Endothelial cell of umbilical vein (primary cell): Measurements from ENCODE around the gene SLCO4C1. TPM values are rescaled to one million over a fixed set of nuclear protein-coding genes. Genes with fewer than 3 reads are reported as not detected.

Source experiments
- BruUV-seq: library from RNA; stranded (reverse); fragments of 400-500 nt; replicated peaks from 2 replicates; lab custom pipeline; 2021; lab: Mats Ljungman, UMichigan
- CTCF ChIA-PET: fragments of 300-600, 350-600 bp; sonication (Branson Sonifier 250); formaldehyde crosslinking; loops from one replicate; lab custom pipeline; 2021; ENCODE audit warnings: antibody characterized with exemption, inconsistent platforms; lab: Charles Lee
- POLR2A ChIA-PET: fragments of 300-600, 350-600 bp; sonication (Branson Sonifier 250); formaldehyde crosslinking; loops from one replicate; lab custom pipeline; 2021; ENCODE audit warnings: antibody characterized with exemption, inconsistent platforms; lab: Charles Lee
- DNase-seq: peaks from one replicate; pipeline ENCODE4 v3.0.0-alpha.2; 2011; ENCODE audit warnings: low read depth, low spot score
- FAIRE-seq: peaks from 2 replicates; lab custom pipeline; 2011; peaks lifted over from hg19 to GRCh38; lab: Jason Lieb, UNC
- H2AFZ ChIP-seq: 2 replicates; pipeline ENCODE4 v1.6.0; 2012; ENCODE audit warnings: low read depth, low read length, control low read depth, inconsistent platforms
- H3K27ac ChIP-seq: 2 replicates; pipeline ENCODE4 v1.5.1; 2011; ENCODE audit warnings: low read depth, mild to moderate bottlenecking, control low read depth, low read length, moderate library complexity; ENCODE audit not compliant: insufficient read depth
- H3K27me3 ChIP-seq, 2 experiments: 2 replicates each; pipeline versions ENCODE4 v1.6.0 to v1.6.1; 2011; ENCODE audit warnings: low read length in 2 of 2, mixed read lengths in 1 of 2; ENCODE audit not compliant: control insufficient read depth in 2 of 2, insufficient read depth in 2 of 2
- H3K36me3 ChIP-seq, 2 experiments: 2 replicates in 1 of 2; 3 replicates in 1 of 2; pipeline ENCODE4 v1.5.1; 2011; ENCODE audit warnings: low read length in 2 of 2, mild to moderate bottlenecking in 1 of 2, moderate library complexity in 1 of 2; ENCODE audit not compliant: control insufficient read depth in 2 of 2, insufficient read depth in 2 of 2; ENCODE audit errors: extremely low read depth in 1 of 2
- H3K4me1 ChIP-seq: 3 replicates; pipeline ENCODE4 v1.5.1; 2011; ENCODE audit warnings: mild to moderate bottlenecking, low read length; ENCODE audit not compliant: control insufficient read depth, insufficient read depth; ENCODE audit errors: extremely low read depth
- H3K4me2 ChIP-seq: 2 replicates; pipeline ENCODE4 v1.6.1; 2011; ENCODE audit warnings: low read length, control low read depth, mixed read lengths; ENCODE audit not compliant: insufficient read depth
- H3K4me3 ChIP-seq, 3 experiments: fragments of 200-600 bp in 1 of 3; sonication (generic), shearing (Covaris generic) in 1 of 3; replicated peaks in 1 of 3; 2 replicates each; pipeline ENCODE4 v1.5.1; 2011 to 2016; ENCODE audit warnings: control low read depth in 3 of 3, low read length in 3 of 3, mild to moderate bottlenecking in 2 of 3, inconsistent platforms in 1 of 3, low read depth in 1 of 3, moderate library complexity in 1 of 3; ENCODE audit not compliant: insufficient read depth in 1 of 3
- H3K79me2 ChIP-seq: 2 replicates; pipeline ENCODE4 v1.6.0; 2012; ENCODE audit warnings: low read length, inconsistent platforms; ENCODE audit not compliant: control insufficient read depth, insufficient read depth
- H3K9ac ChIP-seq: replicated peaks from 2 replicates; pipeline ENCODE3; 2011; ENCODE audit warnings: low read length, control low read depth; ENCODE audit not compliant: insufficient read depth; ENCODE audit errors: extremely low read depth
- H3K9me1 ChIP-seq: replicated peaks from 3 replicates; pipeline ENCODE4 v1.6.0; 2011; ENCODE audit warnings: mild to moderate bottlenecking, low read length; ENCODE audit not compliant: control insufficient read depth, insufficient read depth; ENCODE audit errors: extremely low read depth
- H3K9me3 ChIP-seq: replicated peaks from 2 replicates; pipeline ENCODE4 v1.5.1; 2012; ENCODE audit warnings: low read length, inconsistent platforms; ENCODE audit not compliant: control insufficient read depth, insufficient read depth
- H4K20me1 ChIP-seq: replicated peaks from 2 replicates; pipeline ENCODE3; 2011; ENCODE audit warnings: mild to moderate bottlenecking, low read length; ENCODE audit not compliant: control insufficient read depth, insufficient read depth; ENCODE audit errors: extremely low read depth
- CTCF ChIP-seq, 2 donors: IDR thresholded peaks; 1 replicate in 1 of 2; 2 replicates in 1 of 2; pipeline ENCODE4 v1.5.1; 2011; ENCODE audit warnings: low read length in 2 of 2, mild to moderate bottlenecking in 2 of 2, moderate library complexity in 2 of 2, control low read depth in 1 of 2, inconsistent platforms in 1 of 2, low read depth in 1 of 2; ENCODE audit not compliant: insufficient read depth in 1 of 2; ENCODE audit errors: extremely low read depth in 1 of 2
- EZH2 ChIP-seq: IDR thresholded peaks from 2 replicates; pipeline ENCODE4 v1.6.1; 2012; ENCODE audit warnings: borderline replicate concordance, low read depth, mild to moderate bottlenecking, moderate library complexity, low read length, inconsistent platforms; ENCODE audit not compliant: severe bottlenecking
- FOS ChIP-seq: IDR thresholded peaks from 2 replicates; pipeline ENCODE4 v1.6.1; 2011; ENCODE audit warnings: mild to moderate bottlenecking, low read length, moderate library complexity, borderline replicate concordance; ENCODE audit not compliant: insufficient read depth
- GATA2 ChIP-seq: IDR thresholded peaks from 2 replicates; pipeline ENCODE4 v1.7.0; 2011; ENCODE audit warnings: low read depth, mild to moderate bottlenecking, moderate library complexity, mixed read lengths, low read length; ENCODE audit not compliant: insufficient read length, insufficient read depth
- JUN ChIP-seq: IDR thresholded peaks from 2 replicates; pipeline ENCODE4 v1.6.1; 2011; ENCODE audit warnings: borderline replicate concordance, low read depth; ENCODE audit not compliant: insufficient read length, insufficient read depth
- MAX ChIP-seq: IDR thresholded peaks from 2 replicates; pipeline ENCODE4 v1.6.1; 2011; ENCODE audit not compliant: insufficient read depth, insufficient read length
- MYC ChIP-seq: IDR thresholded peaks from one replicate; pipeline ENCODE4 v1.6.1; 2011; ENCODE audit warnings: mild to moderate bottlenecking, low read depth, low read length
- POLR2A ChIP-seq: IDR thresholded peaks from 2 replicates; pipeline ENCODE4 v1.6.1; 2012; ENCODE audit warnings: low read depth, mild to moderate bottlenecking, control low read depth, low read length
- POLR2AphosphoS5 ChIP-seq: IDR thresholded peaks from 2 replicates; pipeline ENCODE4 v1.6.1; 2012; ENCODE audit warnings: low read depth, mild to moderate bottlenecking, control low read depth, low read length, moderate library complexity; ENCODE audit not compliant: insufficient read depth
- dilution Hi-C: fragments of 300-500 bp; cut with MboI; formaldehyde crosslinking; loops from one replicate; pipeline ENCODE4 v1.15.0; 2019; ENCODE audit warnings: low sequenced_read_pairs; ENCODE audit not compliant: extremely low pct_ligation_motif_present
- intact Hi-C: fragments of 100-400 bp; cut with micrococcal nuclease; formaldehyde crosslinking; loops from one replicate; pipeline ENCODE4 v1.10.0; 2022
- polyA plus RNA-seq, 4 experiments: library from polyadenylated mRNA; depleted of rRNA in 3 of 4; stranded (reverse) in 3 of 4; unstranded in 1 of 4; fragments of >200 nt; gene quantifications; 2 replicates each; pipeline versions ENCODE4 v1.2.1 to v1.2.3, GENCODE V29; 2011 to 2012; ENCODE audit warnings: missing spikeins in 1 of 4
- total RNA-seq: library from RNA; stranded (reverse); gene quantifications from 2 replicates; pipeline ENCODE4 v1.2.3, GENCODE V29; 2021

Gene SLCO4C1
- total and polyA plus RNA-seq, 2 donors (not counting 3 experiments of a cell fraction or from before 2014, with no cell fraction given) = 0.03 TPM; not detected in 1

GRCh38 chr5:102309586-102309985 is 13.5 kb upstream of the SLCO4C1 start:
- no peak overlapping the region for H3K4me2 ChIP-seq
- no peaks in the 10 kb centered on the region for H3K9me1 ChIP-seq
- no peak overlapping the region for H2AFZ ChIP-seq
- POLR2A ChIA-PET = no interaction called here
- intact Hi-C loops = no loop called here
- no peaks in the 10 kb centered on the region for H3K27me3 ChIP-seq
- CTCF ChIA-PET = no interaction called here
- H3K36me3 ChIP-seq = no peaks in the 10 kb centered on the region
- H3K9ac ChIP-seq = no peak overlapping the region
- H4K20me1 ChIP-seq = no peaks in the 10 kb centered on the region
- DNase-seq = no peak
- dilution Hi-C loops = no loop called here
- H3K27ac ChIP-seq = no peak overlapping the region
- H3K4me1 ChIP-seq = no peaks in the 10 kb centered on the region
- H3K4me3 ChIP-seq = no peak overlapping the region
- no peak for FAIRE-seq
- no TSS peak for BruUV-seq
- no peaks in the 10 kb centered on the region for H3K79me2 ChIP-seq
- TF ChIP-seq CTCF (IDR thresholded peaks at IDR 0.05; ENCODE audit: extremely low read depth in 1 of 2, insufficient read depth in 1 of 2, low read depth in 1 of 2, low read length in 2 of 2) (no peak), POLR2A (no peak), MAX (no peak), EZH2 (no peak), JUN (no peak)
- no peaks in the 10 kb centered on the region for H3K9me3 ChIP-seq

- no peaks in the 10 kb centered on the region for H3K79me2 ChIP-seq
- no peak overlapping the region for H3K27ac ChIP-seq
- H3K4me2 ChIP-seq = no peak overlapping the region
- no peaks in the 10 kb centered on the region for H3K27me3 ChIP-seq
- FAIRE-seq (no peak), DNase-seq (no peak)
- H4K20me1 ChIP-seq = no peaks in the 10 kb centered on the region
- CTCF ChIA-PET = interaction anchor here (0.8 kb wide), 1 partner anchor 15 kb away, joined by 3 read pairs; no protein-coding TSS in a partner anchor
- no peak overlapping the region for H3K9ac ChIP-seq
- H3K9me3 ChIP-seq = no peaks in the 10 kb centered on the region
- H3K4me1 ChIP-seq = no peaks in the 10 kb centered on the region
- intact Hi-C loops = no loop called here
- POLR2A ChIA-PET = no interaction called here
- no peaks in the 10 kb centered on the region for H3K36me3 ChIP-seq
- H2AFZ ChIP-seq = no peak overlapping the region
- H3K4me3 ChIP-seq = no peak overlapping the region
- no peak for TF ChIP-seq EZH2
- no peak for TF ChIP-seq FOS
- no peak for TF ChIP-seq MAX
- TF ChIP-seq POLR2A = no peak
- no peak for TF ChIP-seq JUN
- no peak for TF ChIP-seq POLR2AphosphoS5
- TF ChIP-seq MYC = no peak
- TF ChIP-seq CTCF (IDR thresholded peaks at IDR 0.05; ENCODE audit: extremely low read depth in 1 of 2, insufficient read depth in 1 of 2, low read depth in 1 of 2, low read length in 2 of 2) = no peak
- TF ChIP-seq GATA2 = no peak
- H3K9me1 ChIP-seq = no peaks in the 10 kb centered on the region
- dilution Hi-C loops = no loop called here
- no TSS peak for BruUV-seq
Observed at GRCh38 chr5:102307232-102307631, 11.1 kb upstream of the SLCO4C1 start.
